Fibroblast of skin of left biceps (primary cell): Measurements from ENCODE around the gene TNFAIP3.

Experiments used
- DNase-seq, 2 experiments: peaks; one replicate each; pipeline ENCODE4 v3.0.0-alpha.2; 2013; ENCODE audit warnings: low read depth in 2 of 2

Gene TNFAIP3

GRCh38 chr6:137901454-137901853 is 34.4 kb downstream of the TNFAIP3 start:
- no peak for DNase-seq

GRCh38 chr6:137902699-137903098 is 35.6 kb downstream of the TNFAIP3 start:
- DNase-seq: no peak

- no peak for DNase-seq
Observed at GRCh38 chr6:137903274-137903932, 36.3 kb downstream of the TNFAIP3 start.

DNA sequence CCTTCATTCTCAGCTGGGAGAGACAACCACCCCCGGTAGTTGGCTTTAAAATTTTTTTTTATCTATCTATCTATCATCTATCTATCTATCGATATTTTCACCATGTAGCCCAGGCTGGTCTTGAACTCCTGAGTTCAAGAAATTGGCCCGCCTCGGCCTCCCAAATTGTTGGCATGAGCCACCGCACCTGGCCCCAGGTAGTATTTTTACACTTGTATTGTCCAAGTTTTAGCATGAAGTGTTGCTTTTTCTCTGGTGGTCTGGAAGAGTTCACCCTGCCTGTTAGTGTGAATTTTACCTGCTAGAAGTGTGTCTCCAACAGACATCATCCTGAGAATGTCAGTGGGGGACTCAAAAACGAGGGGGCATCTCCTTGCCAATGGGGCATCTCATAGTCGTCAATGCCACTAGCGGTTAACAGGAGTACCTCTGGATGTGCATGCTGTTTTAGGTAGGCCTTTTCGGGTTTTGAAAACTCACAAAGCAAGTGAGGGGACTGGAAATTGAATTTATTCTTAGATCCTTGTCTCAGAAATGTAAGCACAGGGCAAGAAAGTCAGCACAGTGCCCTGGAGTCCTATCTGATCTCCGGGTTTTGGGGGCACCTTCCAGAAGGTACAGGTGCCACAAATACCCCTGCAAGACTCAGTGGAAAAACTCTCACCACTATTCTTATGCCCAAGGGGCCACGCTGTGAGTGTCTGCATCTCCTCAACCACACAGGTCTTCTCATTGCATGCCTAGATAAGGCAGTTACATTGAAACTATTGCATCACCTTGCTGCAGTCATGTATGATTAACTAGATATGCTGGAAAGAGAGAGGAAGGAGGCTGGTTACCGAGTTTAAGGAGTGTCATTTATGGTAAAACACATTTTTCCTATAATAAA is 37.1 kb downstream of the TNFAIP3 start:
- no peak for DNase-seq

- DNase-seq: no peak
Observed at GRCh38 chr6:137904822-137905617, 38.0 kb downstream of the TNFAIP3 start.

- DNase-seq: no peak
Observed at GRCh38 chr6:137906020-137906472, 39.0 kb downstream of the TNFAIP3 start.

GRCh38 chr6:137907170-137907569 is 40.1 kb downstream of the TNFAIP3 start:
- no peak for DNase-seq

DNA sequence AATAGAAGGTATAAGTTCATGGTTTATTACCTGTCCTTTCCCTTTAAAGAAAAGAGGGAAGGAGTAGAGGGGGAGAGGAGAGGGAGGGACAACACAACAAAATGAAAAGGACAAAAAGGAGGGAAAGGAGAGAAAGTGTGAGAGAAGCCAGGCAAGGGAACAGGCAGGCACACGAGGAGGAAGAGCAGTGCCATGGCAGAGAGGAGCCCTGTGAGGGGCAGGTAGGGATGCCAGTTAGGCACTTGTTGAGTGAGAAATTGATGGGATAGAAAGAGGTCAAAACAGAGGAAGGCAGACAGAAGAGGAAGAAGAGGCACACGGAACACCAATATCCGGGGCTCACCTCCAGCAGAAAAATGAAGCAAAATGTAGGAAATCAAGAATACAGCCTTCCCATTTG is 42.5 kb downstream of the TNFAIP3 start:
- DNase-seq: no peak

DNA sequence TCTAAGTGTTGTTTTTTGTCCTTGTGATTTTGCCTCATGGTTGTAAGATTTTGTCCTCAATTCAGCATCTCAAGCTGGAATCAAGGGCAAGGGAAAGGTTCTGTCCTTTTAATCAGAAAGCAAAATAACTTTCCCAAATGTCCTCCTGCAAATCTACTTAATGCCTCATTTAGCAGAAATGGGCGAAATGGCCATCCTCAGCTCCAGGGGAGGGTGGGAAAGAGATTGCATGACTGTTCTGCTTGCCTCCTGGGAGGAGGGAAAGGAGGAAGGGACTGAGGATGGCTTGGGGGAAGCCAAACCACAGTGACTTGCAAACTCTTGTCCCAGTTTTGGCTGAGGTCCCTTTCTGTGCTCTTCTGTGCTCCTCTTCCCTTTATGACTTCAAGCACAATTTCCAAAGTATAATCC is 43.4 kb downstream of the TNFAIP3 start:
- no peak for DNase-seq

- DNase-seq: no peak
Observed at GRCh38 chr6:137910843-137911456, 43.9 kb downstream of the TNFAIP3 start.

GRCh38 chr6:137911675-137912191 is 44.7 kb downstream of the TNFAIP3 start:
- no peak for DNase-seq

DNA sequence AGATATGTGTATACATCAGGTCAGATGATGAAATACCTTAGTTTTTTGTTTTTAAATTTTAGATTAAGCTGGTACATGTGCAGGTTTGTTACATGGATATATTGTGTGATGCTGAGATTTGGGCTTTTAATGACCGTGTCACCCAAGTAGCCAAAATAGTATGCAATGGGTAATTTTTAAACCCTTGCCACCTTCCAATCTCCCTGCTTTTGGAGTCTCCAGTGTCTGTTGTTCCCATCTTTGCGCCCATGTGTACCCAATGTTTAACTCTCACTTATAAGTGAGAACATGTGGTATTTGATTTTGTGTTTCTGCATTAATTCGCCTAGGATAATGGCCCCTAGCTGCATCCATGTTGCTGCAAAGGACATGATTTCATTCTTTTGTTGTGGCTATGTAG is 45.8 kb downstream of the TNFAIP3 start:
- no peak for DNase-seq

DNA sequence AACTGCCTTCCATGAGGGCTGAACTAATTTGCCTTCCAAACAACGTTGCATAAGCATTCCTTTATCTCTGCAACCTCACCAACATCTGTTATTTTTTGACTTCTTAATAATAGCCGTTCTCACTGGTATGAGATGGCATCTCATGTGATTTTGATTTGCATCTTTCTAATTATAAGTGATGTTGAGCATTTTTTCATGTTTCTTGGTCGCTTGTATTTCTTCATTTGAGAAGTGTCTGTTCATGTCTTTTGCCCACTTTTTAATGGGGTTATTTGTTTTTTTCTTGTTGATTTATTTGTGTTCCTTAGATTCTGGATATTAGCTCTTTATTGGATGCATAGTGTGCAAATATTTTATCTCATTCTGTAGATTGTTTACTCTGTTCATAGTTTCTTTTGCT is 46.4 kb downstream of the TNFAIP3 start:
- no peak for DNase-seq

DNA sequence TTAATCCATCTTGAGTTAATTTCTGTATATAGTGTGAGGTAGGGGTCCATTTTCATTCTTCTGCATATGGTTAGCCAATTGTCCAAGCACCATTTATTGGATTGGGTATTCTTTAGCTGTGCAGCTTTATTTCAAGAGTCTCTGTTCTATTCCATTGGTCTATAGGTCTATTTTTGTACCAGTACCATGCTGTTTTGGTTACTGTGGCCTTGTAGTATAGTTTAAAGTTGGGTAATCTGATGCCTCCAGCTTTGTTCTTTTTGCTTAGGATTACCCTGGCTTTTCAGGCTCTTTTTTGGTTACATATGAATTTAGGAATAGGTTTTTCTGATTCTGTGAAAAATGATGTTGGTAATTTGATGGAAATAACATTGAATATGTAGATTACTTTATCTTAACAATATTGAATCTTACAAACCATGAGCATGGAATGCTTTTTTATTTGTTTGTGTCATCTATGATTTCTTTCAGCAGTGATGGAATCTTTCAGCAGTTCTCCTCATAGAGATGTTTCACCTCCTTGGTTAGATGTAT is 47.0 kb downstream of the TNFAIP3 start:
- no peak for DNase-seq

- no peak for DNase-seq
Observed at GRCh38 chr6:137914530-137915193, 47.6 kb downstream of the TNFAIP3 start.

DNA sequence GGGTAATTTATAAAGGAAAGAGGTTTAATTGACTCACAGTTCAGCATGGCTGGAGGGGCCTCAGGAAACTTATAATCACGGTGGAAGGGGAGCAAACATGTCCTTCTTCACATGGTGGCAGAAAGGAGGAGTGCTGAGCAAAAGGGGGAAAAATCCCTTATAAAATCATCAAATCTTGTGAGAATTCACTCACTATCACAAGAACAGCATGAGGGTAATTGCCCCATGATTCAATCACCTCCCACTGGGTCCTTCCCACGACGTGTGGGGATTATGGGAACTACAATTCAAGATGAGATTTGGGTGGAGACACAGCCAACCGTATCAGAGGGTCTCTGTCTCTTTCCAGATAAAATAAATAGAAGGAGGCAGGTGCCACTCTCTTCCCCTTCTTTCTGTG is 48.7 kb downstream of the TNFAIP3 start:
- DNase-seq: no peak

DNA sequence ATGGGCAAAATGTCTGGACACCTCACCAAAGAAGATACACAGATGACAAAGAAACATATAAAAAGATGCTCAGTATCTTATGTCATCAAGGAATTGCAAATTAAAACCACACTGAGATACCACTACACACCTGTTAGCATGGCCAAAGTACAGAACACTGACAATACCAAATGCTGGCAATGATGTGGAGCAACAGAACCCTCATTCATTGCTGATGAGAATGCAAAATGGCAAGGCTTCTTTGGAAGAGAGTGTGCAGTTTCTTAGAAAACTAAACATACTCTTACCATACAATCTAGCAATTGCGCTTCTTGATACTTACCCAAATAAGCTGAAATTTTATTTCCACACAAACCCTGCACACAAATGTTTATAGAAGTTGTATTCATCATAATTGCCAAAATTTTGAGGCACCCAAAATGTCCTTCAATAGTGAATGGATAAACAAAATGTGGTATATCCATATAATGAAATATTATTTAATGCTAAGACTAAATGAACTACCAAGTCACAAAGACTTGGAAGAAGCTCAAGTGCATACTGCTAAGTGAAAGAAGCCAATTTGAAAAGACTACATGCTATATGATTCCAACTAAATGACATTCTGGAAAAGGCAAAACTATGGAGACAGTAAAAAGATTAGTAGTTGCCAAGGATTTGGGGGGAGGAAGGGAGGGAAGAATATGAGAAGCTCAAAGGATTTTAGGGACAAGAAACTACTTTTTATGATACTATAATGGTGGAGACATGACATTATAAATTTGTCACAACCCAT is 50.7 kb downstream of the TNFAIP3 start:
- no peak for DNase-seq

DNA sequence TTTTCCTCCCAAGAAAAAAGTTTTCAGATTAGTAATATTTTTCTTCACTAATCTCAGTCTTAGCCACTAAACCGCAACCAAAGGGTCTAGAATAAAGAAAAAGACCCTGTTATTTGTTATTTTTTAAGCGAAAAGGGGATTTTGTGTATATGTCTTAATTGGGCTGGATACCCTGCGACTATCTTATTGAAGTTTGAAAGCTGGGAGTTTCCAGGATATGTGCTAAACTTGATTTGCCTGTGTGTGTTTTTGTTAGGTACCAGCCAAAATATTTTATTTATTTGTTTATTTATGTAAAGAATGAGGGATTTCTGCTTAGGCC is 52.4 kb downstream of the TNFAIP3 start:
- DNase-seq: no peak

DNA sequence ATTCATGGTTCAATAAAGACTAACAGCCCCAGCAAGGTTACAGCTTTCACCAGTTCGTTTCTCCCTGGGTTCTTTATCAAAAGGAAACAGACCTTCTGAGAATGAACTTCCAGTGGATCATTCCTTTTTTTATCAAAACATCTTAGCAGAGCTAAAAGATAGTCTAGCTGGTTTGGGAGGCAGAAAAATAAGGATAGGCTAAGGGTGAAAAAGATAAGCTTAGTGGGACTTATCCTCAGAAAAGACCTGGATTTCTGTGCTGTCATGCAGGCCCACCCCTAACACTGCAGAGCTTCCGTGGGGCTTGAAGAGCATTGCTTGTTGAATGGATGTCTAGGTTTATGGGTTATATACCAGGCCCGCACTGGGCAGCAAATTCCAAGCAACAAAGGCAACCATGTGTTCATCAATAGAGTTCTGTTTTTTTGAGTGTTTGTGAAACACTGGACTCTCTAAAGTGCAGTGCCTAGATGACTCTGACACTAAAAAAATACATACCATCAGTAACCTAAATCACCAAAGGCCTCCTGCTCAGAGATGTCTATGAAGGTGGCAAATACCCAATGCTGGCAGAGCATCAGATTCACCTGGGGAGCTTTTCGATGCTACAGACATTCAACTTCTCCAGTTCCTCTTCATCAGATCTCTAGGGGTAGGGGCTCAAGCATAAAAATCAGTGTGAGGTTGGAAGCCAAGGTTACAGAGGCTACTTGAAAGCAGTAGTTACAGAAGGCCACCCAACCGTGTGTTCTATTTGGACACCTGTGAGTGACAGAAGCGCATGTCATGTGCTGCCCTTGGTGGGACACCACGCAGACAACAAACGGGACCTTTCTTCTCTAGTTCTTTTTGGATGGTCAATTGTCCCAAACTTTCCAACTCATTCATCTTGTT is 53.0 kb downstream of the TNFAIP3 start:
- no peak for DNase-seq
